Measurements from ENCODE around the gene TMA7B. TPM values are rescaled to one million over a fixed set of nuclear protein-coding genes. Genes with fewer than 3 reads are reported as not detected.

TMA7B gene
- total RNA-seq, 2 experiments from 2014 or later = 1.0 to 1.3 TPM

GRCh38 chr22:39994566-39995392, 34.6 kb downstream of the TMA7B start, which contains the start of gene FAM83F:
Gene FAM83F, plus strand, starts transcription at chr22:39994954. Its CDS starts 89 bp downstream, at chr22:39995043.
- DNase-seq = peak; percentile 68
- Mint-ChIP-seq H3K4me1 (peaks cover 13% of the 10 kb centered on the region), H3K36me3 (no peaks in the 10 kb centered on the region), H3K27me3 (peaks cover 5% of the 10 kb centered on the region), H3K4me3 (peak within 1 kb of the TSS; percentile 35), H3K27ac (peak within 1 kb of the TSS; percentile 84), H3K9me3 (no peaks in the 10 kb centered on the region)

- Mint-ChIP-seq H3K27me3 (peaks cover 5% of the 10 kb centered on the region), H3K27ac (no peak overlapping the region), H3K4me1 (peaks cover 13% of the 10 kb centered on the region), H3K4me3 (peak overlapping the region; percentile 35), H3K36me3 (no peaks in the 10 kb centered on the region), H3K9me3 (no peaks in the 10 kb centered on the region)
- DNase-seq = no peak
Measured at GRCh38 chr22:39995393-39996252, 35.4 kb downstream of the TMA7B start.

- Mint-ChIP-seq H3K9me3 (no peaks in the 10 kb centered on the region), H3K4me3 (peak overlapping the region; percentile 4), H3K27ac (no peak overlapping the region), H3K36me3 (no peaks in the 10 kb centered on the region), H3K27me3 (peaks cover 5% of the 10 kb centered on the region), H3K4me1 (peaks cover 13% of the 10 kb centered on the region)
- DNase-seq = no peak
Measured at GRCh38 chr22:39996732-39997131, 36.5 kb downstream of the TMA7B start.

GRCh38 chr22:39997421-39997820, 37.2 kb downstream of the TMA7B start:
- H3K27ac Mint-ChIP-seq = no peak overlapping the region
- no peaks in the 10 kb centered on the region for H3K9me3 Mint-ChIP-seq
- H3K36me3 Mint-ChIP-seq = no peaks in the 10 kb centered on the region
- peaks cover 13% of the 10 kb centered on the region for H3K4me1 Mint-ChIP-seq
- no peak overlapping the region for H3K4me3 Mint-ChIP-seq
- no peak for DNase-seq
- peaks cover 5% of the 10 kb centered on the region for H3K27me3 Mint-ChIP-seq

- no peak overlapping the region for H3K4me3 Mint-ChIP-seq
- no peak for DNase-seq
- H3K9me3 Mint-ChIP-seq = no peaks in the 10 kb centered on the region
- H3K27me3 Mint-ChIP-seq = peaks cover 5% of the 10 kb centered on the region
- no peaks in the 10 kb centered on the region for H3K36me3 Mint-ChIP-seq
- peaks cover 13% of the 10 kb centered on the region for H3K4me1 Mint-ChIP-seq
- H3K27ac Mint-ChIP-seq = no peak overlapping the region
Measured at GRCh38 chr22:39997939-39998726, 37.9 kb downstream of the TMA7B start.

- Mint-ChIP-seq H3K27ac (no peak overlapping the region), H3K9me3 (no peaks in the 10 kb centered on the region), H3K4me1 (peaks cover 4% of the 10 kb centered on the region), H3K36me3 (no peaks in the 10 kb centered on the region), H3K27me3 (peaks cover 5% of the 10 kb centered on the region), H3K4me3 (no peak overlapping the region)
- DNase-seq = no peak
Measured at GRCh38 chr22:39999144-39999757, 39.1 kb downstream of the TMA7B start.

- Mint-ChIP-seq H3K4me3 (no peak overlapping the region), H3K4me1 (peaks cover 3% of the 10 kb centered on the region), H3K27me3 (peaks cover 5% of the 10 kb centered on the region), H3K36me3 (no peaks in the 10 kb centered on the region), H3K27ac (no peak overlapping the region), H3K9me3 (no peaks in the 10 kb centered on the region)
- DNase-seq = no peak
Measured at GRCh38 chr22:40000171-40000570, 40.0 kb downstream of the TMA7B start.

- no peak overlapping the region for H3K4me3 Mint-ChIP-seq
- peaks cover 1% of the 10 kb centered on the region for H3K27me3 Mint-ChIP-seq
- H3K27ac Mint-ChIP-seq = no peak overlapping the region
- DNase-seq = no peak
- no peaks in the 10 kb centered on the region for H3K9me3 Mint-ChIP-seq
- H3K4me1 Mint-ChIP-seq = peaks cover under 1% of the 10 kb centered on the region
- H3K36me3 Mint-ChIP-seq = no peaks in the 10 kb centered on the region
Measured at GRCh38 chr22:40001106-40001505, 40.9 kb downstream of the TMA7B start.

GRCh38 chr22:40001800-40002577, 41.8 kb downstream of the TMA7B start:
- H3K36me3 Mint-ChIP-seq = no peaks in the 10 kb centered on the region
- no peak for DNase-seq
- H3K27ac Mint-ChIP-seq = no peak overlapping the region
- no peaks in the 10 kb centered on the region for H3K9me3 Mint-ChIP-seq
- H3K27me3 Mint-ChIP-seq = no peaks in the 10 kb centered on the region
- H3K4me3 Mint-ChIP-seq = no peak overlapping the region
- H3K4me1 Mint-ChIP-seq = no peaks in the 10 kb centered on the region

GRCh38 chr22:40002935-40003715, 42.9 kb downstream of the TMA7B start:
- H3K4me1 Mint-ChIP-seq = peaks cover under 1% of the 10 kb centered on the region
- H3K36me3 Mint-ChIP-seq = no peaks in the 10 kb centered on the region
- H3K4me3 Mint-ChIP-seq = no peak overlapping the region
- H3K9me3 Mint-ChIP-seq = no peaks in the 10 kb centered on the region
- no peak overlapping the region for H3K27ac Mint-ChIP-seq
- DNase-seq = no peak
- peaks cover 6% of the 10 kb centered on the region for H3K27me3 Mint-ChIP-seq

- no peak for DNase-seq
- peaks cover 12% of the 10 kb centered on the region for H3K4me1 Mint-ChIP-seq
- peaks cover 11% of the 10 kb centered on the region for H3K27me3 Mint-ChIP-seq
- H3K27ac Mint-ChIP-seq = no peak overlapping the region
- no peaks in the 10 kb centered on the region for H3K36me3 Mint-ChIP-seq
- H3K9me3 Mint-ChIP-seq = no peaks in the 10 kb centered on the region
- no peak overlapping the region for H3K4me3 Mint-ChIP-seq
Measured at GRCh38 chr22:40004836-40005235, 44.6 kb downstream of the TMA7B start.

GRCh38 chr22:40006641-40007040, 46.4 kb downstream of the TMA7B start:
- no peak for DNase-seq
- Mint-ChIP-seq H3K4me3 (no peak overlapping the region), H3K27me3 (peaks cover 11% of the 10 kb centered on the region)

More at GRCh38 chr22:40006641-40007040, 46.4 kb downstream of the TMA7B start:
- Mint-ChIP-seq H3K9me3 (no peaks in the 10 kb centered on the region), H3K4me1 (peaks cover 18% of the 10 kb centered on the region), H3K36me3 (no peaks in the 10 kb centered on the region), H3K27ac (no peak overlapping the region)

Measured in activated naive CD8-positive, alpha-beta T cell treated with anti-CD3 and anti-CD28 coated beads for 36 hours (primary cell).